ENCODE measurements around the gene ADH4.

GRCh38 chr4:99148550-99148949, 4.5 kb upstream of the ADH4 start:
- TF ChIP-seq, protein P1, sequence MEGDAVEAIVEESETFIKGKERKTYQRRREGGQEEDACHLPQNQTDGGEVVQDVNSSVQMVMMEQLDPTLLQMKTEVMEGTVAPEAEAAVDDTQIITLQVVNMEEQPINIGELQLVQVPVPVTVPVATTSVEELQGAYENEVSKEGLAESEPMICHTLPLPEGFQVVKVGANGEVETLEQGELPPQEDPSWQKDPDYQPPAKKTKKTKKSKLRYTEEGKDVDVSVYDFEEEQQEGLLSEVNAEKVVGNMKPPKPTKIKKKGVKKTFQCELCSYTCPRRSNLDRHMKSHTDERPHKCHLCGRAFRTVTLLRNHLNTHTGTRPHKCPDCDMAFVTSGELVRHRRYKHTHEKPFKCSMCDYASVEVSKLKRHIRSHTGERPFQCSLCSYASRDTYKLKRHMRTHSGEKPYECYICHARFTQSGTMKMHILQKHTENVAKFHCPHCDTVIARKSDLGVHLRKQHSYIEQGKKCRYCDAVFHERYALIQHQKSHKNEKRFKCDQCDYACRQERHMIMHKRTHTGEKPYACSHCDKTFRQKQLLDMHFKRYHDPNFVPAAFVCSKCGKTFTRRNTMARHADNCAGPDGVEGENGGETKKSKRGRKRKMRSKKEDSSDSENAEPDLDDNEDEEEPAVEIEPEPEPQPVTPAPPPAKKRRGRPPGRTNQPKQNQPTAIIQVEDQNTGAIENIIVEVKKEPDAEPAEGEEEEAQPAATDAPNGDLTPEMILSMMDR (IDR thresholded peaks at IDR 0.05; ENCODE audit: low read length), result no peak
- no peak for TF ChIP-seq EZH2 (IDR thresholded peaks at IDR 0.05; ENCODE audit: borderline replicate concordance, low read length)
